Prostate gland (tissue), 2 donors: ENCODE data around the gene LZTS2.

ENCODE experiments used
- CTCF ChIP-seq, 4 experiments: fragments of 200-600 bp in 2 of 4; fragments of 450-650 bp in 2 of 4; sonication (generic) in 2 of 4; IDR thresholded peaks; 1 replicate in 3 of 4; 2 replicates in 1 of 4; pipeline ENCODE4 v1.5.1; 2016 to 2019; ENCODE audit warnings: antibody characterized with exemption in 4 of 4, mild to moderate bottlenecking in 2 of 4, moderate library complexity in 2 of 4
- POLR2A ChIP-seq: fragments of 450-650 bp; IDR thresholded peaks from one replicate; pipeline ENCODE4 v1.6.1; 2016; ENCODE audit warnings: antibody characterized with exemption, mild to moderate bottlenecking

- TF ChIP-seq CTCF (IDR thresholded peaks at IDR 0.05) (no peak), POLR2A (no peak)
Observed at GRCh38 chr10:101018118-101018599, 18.6 kb downstream of the LZTS2 start.
